DMS153 treated with DMSO at 0.1 percent for 48 hours (cell line): ENCODE measurements around the gene SRRM4.
A peak's percentile ranks its signal among the peaks of the same experiment; 100 is the strongest.
"Not testable (repeated sequence)": the region's sequence is repeated elsewhere in the genome, so short reads cannot be mapped to it uniquely, and the experiment has no call there.

Experiments used
- DNase-seq: peaks from one replicate; lab custom pipeline; 2025; ENCODE audit not compliant: unreplicated experiment; lab: John Stamatoyannopoulos, UW

SRRM4 gene

GRCh38 chr12:119068129-119068856 is 87.0 kb downstream of the SRRM4 start:
- no peak for DNase-seq

DNA sequence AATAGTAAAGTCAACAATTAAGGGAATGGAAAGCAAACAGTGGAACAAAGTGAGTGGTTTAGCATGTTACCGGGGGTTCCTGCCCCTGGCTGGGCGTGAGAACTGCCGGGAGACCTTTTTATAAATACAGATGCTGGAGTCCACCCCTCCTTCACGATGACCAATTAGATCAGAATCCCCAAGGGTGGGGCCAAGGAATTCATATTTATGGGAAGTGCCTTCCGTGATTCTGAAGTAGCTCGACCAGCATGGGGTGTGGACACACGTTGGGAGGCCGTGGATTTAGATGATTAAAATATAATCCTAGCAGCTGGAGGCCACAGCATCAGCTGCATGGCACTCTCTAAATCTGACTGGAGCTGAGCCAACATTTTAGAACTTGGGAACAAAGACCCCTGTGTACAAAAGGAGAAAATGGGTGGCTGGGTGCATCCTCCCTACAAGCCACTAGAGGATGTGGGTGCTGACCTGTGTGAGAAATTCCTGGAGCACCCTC is 87.9 kb downstream of the SRRM4 start:
- DNase-seq, result peak; percentile 50

GRCh38 chr12:119071176-119071575 is 89.8 kb downstream of the SRRM4 start:
- no peak for DNase-seq

DNA sequence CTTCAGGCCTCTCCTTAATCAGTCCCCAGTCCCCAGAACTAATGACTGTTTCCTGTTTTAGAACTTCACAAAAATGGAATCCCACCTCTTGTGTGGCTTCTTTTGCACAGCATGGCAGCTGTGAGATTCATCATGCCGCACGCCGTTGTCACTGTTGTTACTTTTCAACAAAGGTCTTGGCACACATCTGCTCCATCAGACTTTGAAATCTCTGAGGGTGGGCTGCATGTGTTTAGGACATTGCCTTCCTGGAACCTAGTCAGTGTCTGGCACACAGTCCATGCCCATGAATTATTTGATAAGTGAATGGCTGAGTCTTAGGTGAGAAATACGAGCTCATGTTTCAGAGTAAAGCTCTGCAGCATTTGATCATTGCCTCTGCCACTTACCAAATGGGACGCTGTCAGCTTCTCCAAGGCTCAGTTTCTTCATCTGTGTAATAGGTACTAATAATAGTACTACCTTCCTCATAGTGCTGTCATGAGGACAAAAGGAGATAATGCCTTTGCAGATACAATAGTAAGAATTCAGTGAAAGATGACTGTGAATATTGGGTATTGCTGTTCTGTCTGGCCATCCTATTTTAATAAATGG is 90.4 kb downstream of the SRRM4 start:
- no peak for DNase-seq

GRCh38 chr12:119072440-119072839 is 91.1 kb downstream of the SRRM4 start:
- no peak for DNase-seq

DNA sequence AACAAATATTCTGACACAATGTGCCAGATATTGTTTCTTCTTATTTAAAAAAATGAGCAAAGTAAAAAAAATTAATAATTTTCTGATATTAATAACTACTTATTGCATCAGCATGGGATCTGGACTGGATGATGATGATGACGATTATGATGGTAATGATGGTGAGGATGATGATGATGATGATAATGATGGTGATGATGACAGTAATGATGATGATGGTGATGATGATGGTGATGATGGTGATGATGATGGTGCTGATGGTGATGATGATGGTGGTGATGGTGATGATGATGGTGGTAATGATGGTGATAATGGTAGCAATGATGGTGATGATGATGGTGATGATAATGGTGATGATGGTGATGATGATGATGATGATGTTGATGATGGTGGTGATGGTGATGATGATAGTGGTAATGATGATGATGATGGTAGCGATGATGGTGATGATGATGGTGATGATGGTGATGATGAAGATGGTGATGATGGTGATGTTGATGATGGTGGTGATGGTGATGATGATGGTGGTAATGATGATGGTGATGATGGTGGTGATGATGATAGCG is 94.0 kb downstream of the SRRM4 start:
- DNase-seq, result no peak

GRCh38 chr12:119075918-119076317 is 94.6 kb downstream of the SRRM4 start:
- no peak for DNase-seq

DNA sequence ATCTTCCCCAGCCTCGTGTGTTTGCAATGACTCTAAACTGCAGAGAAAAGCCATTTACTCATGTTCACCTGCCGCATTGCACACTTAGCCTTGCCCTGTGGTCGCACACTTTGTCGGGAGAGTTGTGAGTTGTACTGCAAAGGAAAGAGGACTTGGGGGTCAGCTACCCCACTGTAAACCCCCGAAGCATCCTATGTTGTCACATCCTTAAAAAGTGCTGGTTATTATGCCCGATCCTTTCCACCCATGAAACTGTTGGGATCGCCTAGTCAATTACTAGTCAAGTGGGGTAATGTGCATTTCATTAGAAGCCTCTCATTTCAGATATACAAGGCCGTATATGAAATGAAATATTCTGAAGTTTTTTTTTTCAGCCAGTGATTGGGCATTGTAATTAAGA is 98.2 kb downstream of the SRRM4 start:
- no peak for DNase-seq

DNA sequence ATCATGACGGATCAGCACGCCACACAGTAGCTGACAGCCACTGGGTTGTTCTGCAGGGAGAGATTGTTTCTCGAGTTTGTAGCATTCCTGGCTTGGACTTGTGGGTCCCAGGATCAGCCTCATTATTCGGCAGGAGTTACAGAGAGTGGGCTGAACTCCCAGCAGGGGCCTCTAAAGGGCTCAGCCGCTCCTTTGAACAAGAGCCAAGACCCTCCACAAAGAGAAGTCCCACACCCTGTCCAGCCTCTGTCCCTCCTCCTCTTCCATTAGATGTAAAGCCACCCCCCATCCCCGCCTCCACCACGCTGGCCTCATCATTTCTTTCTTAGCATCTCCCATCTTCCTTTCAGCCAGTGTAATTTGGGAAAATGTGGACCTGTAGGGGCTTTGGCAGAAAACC is 100.7 kb downstream of the SRRM4 start:
- no peak for DNase-seq

DNA sequence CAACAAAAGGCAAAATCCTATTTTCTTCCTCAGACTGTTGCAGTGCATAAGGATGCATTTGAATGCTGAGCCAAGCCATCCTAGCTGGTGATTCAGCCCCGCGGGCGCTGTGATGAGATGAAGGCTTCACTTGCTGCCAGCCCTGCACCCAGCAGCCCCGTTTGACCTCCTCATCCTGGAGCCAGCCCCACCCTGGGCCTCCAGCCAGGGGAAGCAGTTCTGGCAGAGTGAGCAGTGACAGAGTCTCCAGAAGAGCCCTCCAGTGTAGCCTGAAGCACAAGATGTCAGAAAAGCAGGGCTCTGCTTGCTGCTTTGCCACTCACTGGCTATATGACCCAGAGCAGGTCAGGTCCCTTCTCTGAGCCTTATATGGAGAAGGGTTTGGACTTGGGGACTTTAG is 101.2 kb downstream of the SRRM4 start:
- DNase-seq, result no peak

- no peak for DNase-seq
Observed at GRCh38 chr12:119088685-119089379, 107.5 kb downstream of the SRRM4 start.

GRCh38 chr12:119089380-119090013 is 108.2 kb downstream of the SRRM4 start:
- no peak for DNase-seq

GRCh38 chr12:119090276-119090675 is 108.9 kb downstream of the SRRM4 start:
- no peak for DNase-seq

GRCh38 chr12:119090865-119091264 is 109.5 kb downstream of the SRRM4 start:
- DNase-seq, result no peak

- no peak for DNase-seq
Observed at GRCh38 chr12:119096429-119097202, 115.3 kb downstream of the SRRM4 start.

DNA sequence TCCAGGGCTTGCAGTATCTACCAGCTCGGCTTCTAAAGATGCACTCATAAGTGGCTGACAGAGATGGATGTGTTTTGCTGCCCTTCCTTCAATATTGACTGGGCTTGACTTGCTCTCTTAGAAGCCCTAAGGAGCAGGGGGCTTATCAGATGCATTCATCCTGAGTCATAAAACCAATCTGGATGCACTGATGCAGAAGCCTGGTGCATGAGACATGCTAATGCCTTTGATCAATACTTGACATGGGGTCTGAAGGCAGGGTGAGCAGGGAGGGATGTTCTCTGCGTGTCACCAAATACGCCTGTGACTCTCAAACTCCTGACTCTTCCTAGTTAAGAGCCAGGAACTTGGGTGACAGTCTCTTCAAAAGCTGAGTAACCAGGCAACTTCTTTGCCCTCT is 119.6 kb downstream of the SRRM4 start:
- no peak for DNase-seq

- DNase-seq, result no peak
Observed at GRCh38 chr12:119102274-119102673, 120.9 kb downstream of the SRRM4 start.

- no peak for DNase-seq
Observed at GRCh38 chr12:119102714-119103113, 121.4 kb downstream of the SRRM4 start.

GRCh38 chr12:119104969-119105368 is 123.6 kb downstream of the SRRM4 start:
- DNase-seq, result not testable (repeated sequence)

DNA sequence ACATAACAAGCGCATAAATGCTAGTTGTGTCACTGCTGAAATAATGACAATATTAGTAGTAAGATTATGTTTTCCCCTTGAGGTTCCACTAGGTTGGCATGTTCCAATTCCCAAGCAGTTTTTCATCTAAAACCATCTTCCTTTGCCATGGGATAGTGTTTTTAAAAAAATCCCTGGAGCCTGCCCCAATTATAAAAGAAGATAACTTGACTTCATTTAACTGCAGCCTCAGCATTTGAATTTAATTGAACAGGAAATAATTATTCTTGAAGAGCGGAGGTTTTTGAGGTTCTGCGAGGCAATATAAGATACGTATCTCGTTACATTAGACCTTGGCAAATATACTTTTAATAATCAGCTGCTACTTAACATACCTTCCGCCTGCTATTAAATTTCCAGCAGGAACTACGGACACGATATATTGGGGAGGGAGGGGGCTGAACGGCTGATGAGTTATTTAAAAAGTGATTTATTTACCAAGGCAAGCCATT is 132.2 kb downstream of the SRRM4 start:
- no peak for DNase-seq
